IMR-90 (cell line): ENCODE measurements around the gene SF3A2. TPM values are rescaled to one million over a fixed set of nuclear protein-coding genes. Genes with fewer than 3 reads are reported as not detected.

Experiments used
- ATAC-seq: fragments of 200-7000 bp; cut with Tn5 transposase; 2 replicates; pipeline ENCODE4 v1.9.1; 2020; ENCODE audit warnings: low read depth, mild to moderate bottlenecking, moderate library complexity
- BruUV-seq: library from RNA; stranded (reverse); fragments of 400-500 nt; replicated peaks from 2 replicates; lab custom pipeline; 2021; lab: Mats Ljungman, UMichigan
- CTCF ChIA-PET: fragments of 300-600 bp; formaldehyde crosslinking; extraction: SDS; loops from one replicate; lab custom pipeline; 2021; ENCODE audit warnings: antibody characterized with exemption; lab: Yijun Ruan, JAX
- POLR2A ChIA-PET: fragments of 300-600 bp; sonication (Branson Sonifier 250); formaldehyde crosslinking; loops from one replicate; lab custom pipeline; 2022; ENCODE audit warnings: antibody characterized with exemption; ENCODE audit not compliant: unreplicated experiment; lab: Charles Lee
- DNase-seq: peaks from one replicate; pipeline ENCODE4 v3.0.0; 2013
- H2AFZ ChIP-seq: replicated peaks from 2 replicates; pipeline ENCODE3; 2013; ENCODE audit warnings: low read length, mild to moderate bottlenecking; ENCODE audit not compliant: poor library complexity
- H2AK5ac ChIP-seq: 2 replicates; pipeline ENCODE4 v1.6.1; 2013; ENCODE audit warnings: low read depth, low read length, inconsistent platforms
- H2AK9ac ChIP-seq: replicated peaks from 2 replicates; pipeline ENCODE3; 2013; ENCODE audit warnings: mild to moderate bottlenecking, low read depth, low read length, moderate library complexity; ENCODE audit not compliant: poor library complexity
- H2BK120ac ChIP-seq: 2 replicates; pipeline ENCODE4 v1.6.1; 2013; ENCODE audit warnings: low read depth, low read length, inconsistent platforms
- H2BK15ac ChIP-seq: 3 replicates; pipeline ENCODE4 v1.6.1; 2013; ENCODE audit warnings: low read depth, low read length, inconsistent platforms
- H2BK20ac ChIP-seq: 2 replicates; pipeline ENCODE4 v1.6.1; 2013; ENCODE audit warnings: low read depth, mild to moderate bottlenecking, inconsistent platforms, low read length, moderate library complexity
- H2BK5ac ChIP-seq: 2 replicates; pipeline ENCODE4 v1.6.1; 2013; ENCODE audit warnings: mild to moderate bottlenecking, low read depth, low read length, inconsistent platforms; ENCODE audit not compliant: poor library complexity, severe bottlenecking
- H3K14ac ChIP-seq: replicated peaks from 2 replicates; pipeline ENCODE4 v1.6.1; 2013; ENCODE audit warnings: low read depth, low read length, inconsistent platforms
- H3K18ac ChIP-seq: 2 replicates; pipeline ENCODE4 v1.6.1; 2013; ENCODE audit warnings: low read depth, low read length, control low read depth
- H3K23ac ChIP-seq: 2 replicates; pipeline ENCODE4 v1.6.1; 2013; ENCODE audit warnings: low read depth, low read length, inconsistent platforms
- H3K27ac ChIP-seq: 2 replicates; pipeline ENCODE4 v1.5.1; 2013; ENCODE audit warnings: mild to moderate bottlenecking, control low read depth, low read length; ENCODE audit not compliant: insufficient read depth
- H3K27me3 ChIP-seq: 2 replicates; pipeline ENCODE4 v1.6.1; 2013; ENCODE audit warnings: low read length; ENCODE audit not compliant: control insufficient read depth, insufficient read depth
- H3K36me3 ChIP-seq: 2 replicates; pipeline ENCODE4 v1.6.1; 2013; ENCODE audit warnings: low read length, mixed read lengths; ENCODE audit not compliant: control insufficient read depth, insufficient read depth
- H3K4ac ChIP-seq: 2 replicates; pipeline ENCODE4 v1.6.1; 2013; ENCODE audit warnings: low read depth, low read length, inconsistent platforms
- H3K4me1 ChIP-seq: 2 replicates; pipeline ENCODE4 v1.6.1; 2013; ENCODE audit warnings: low read length, mixed read lengths; ENCODE audit not compliant: control insufficient read depth, insufficient read depth
- H3K4me2 ChIP-seq: 2 replicates; pipeline ENCODE4 v1.6.1; 2013; ENCODE audit warnings: low read depth, mild to moderate bottlenecking, control low read depth, low read length, moderate library complexity
- H3K4me3 ChIP-seq: 2 replicates; pipeline ENCODE4 v1.5.1; 2013; ENCODE audit warnings: low read depth, mild to moderate bottlenecking, control low read depth, low read length, moderate library complexity; ENCODE audit not compliant: insufficient read depth
- H3K56ac ChIP-seq: 2 replicates; pipeline ENCODE4 v1.6.1; 2013; ENCODE audit warnings: low read length, inconsistent platforms; ENCODE audit not compliant: insufficient read depth; ENCODE audit errors: extremely low read depth
- H3K79me1 ChIP-seq, 2 experiments: 2 replicates each; pipeline ENCODE4 v1.6.1; 2013; ENCODE audit warnings: low read length in 2 of 2, inconsistent platforms in 1 of 2, low read depth in 1 of 2
- H3K9ac ChIP-seq: 2 replicates; pipeline ENCODE4 v1.6.1; 2013; ENCODE audit warnings: low read depth, low read length, control low read depth
- H3K9me1 ChIP-seq: 2 replicates; pipeline ENCODE4 v1.6.1; 2013; ENCODE audit warnings: low read length, inconsistent platforms; ENCODE audit not compliant: insufficient read depth
- H3K9me3 ChIP-seq: 2 replicates; pipeline ENCODE4 v1.6.1; 2013; ENCODE audit warnings: low read length; ENCODE audit not compliant: control insufficient read depth, insufficient read depth
- H4K20me1 ChIP-seq: 2 replicates; pipeline ENCODE4 v1.6.1; 2013; ENCODE audit warnings: low read length, inconsistent platforms; ENCODE audit not compliant: insufficient read depth
- H4K5ac ChIP-seq: 2 replicates; pipeline ENCODE4 v1.6.1; 2013; ENCODE audit warnings: mild to moderate bottlenecking, low read depth, low read length, control low read depth
- H4K8ac ChIP-seq, 2 experiments: 2 replicates each; pipeline ENCODE4 v1.6.1; 2013; ENCODE audit warnings: low read depth in 2 of 2, low read length in 2 of 2, control low read depth in 1 of 2, inconsistent platforms in 1 of 2
- H4K91ac ChIP-seq: 2 replicates; pipeline ENCODE4 v1.6.1; 2013; ENCODE audit warnings: low read depth, low read length, inconsistent platforms; ENCODE audit not compliant: insufficient read depth
- BHLHE40 ChIP-seq: fragments of 150-350 bp; IDR thresholded peaks from 2 replicates; pipeline ENCODE4 v1.6.1; 2016; ENCODE audit warnings: mild to moderate bottlenecking, low read depth, low read length
- CEBPB ChIP-seq: IDR thresholded peaks from 2 replicates; pipeline ENCODE4 v1.6.1; 2012; ENCODE audit warnings: low read depth, low read length, improper control_type of control experiment
- CHD1 ChIP-seq: IDR thresholded peaks from 2 replicates; pipeline ENCODE4 v1.6.1; 2012; ENCODE audit warnings: low read depth, low read length, improper control_type of control experiment
- FOS ChIP-seq: fragments of 150-350 bp; IDR thresholded peaks from 2 replicates; pipeline ENCODE4 v1.6.1; 2016; ENCODE audit warnings: low read depth, low read length
- MAFK ChIP-seq: IDR thresholded peaks from 2 replicates; pipeline ENCODE4 v1.6.1; 2012; ENCODE audit warnings: low read depth, low read length, improper control_type of control experiment
- MAZ ChIP-seq: IDR thresholded peaks from 2 replicates; pipeline ENCODE4 v1.6.1; 2012; ENCODE audit warnings: low read depth, mild to moderate bottlenecking, low read length, improper control_type of control experiment, moderate library complexity, borderline replicate concordance
- MXI1 ChIP-seq: IDR thresholded peaks from 2 replicates; pipeline ENCODE4 v1.6.1; 2012; ENCODE audit warnings: low read depth, mild to moderate bottlenecking, low read length, moderate library complexity, borderline replicate concordance
- NFE2L2 ChIP-seq: fragments of 150-350 bp; IDR thresholded peaks from 2 replicates; pipeline ENCODE4 v1.6.1; 2016; ENCODE audit warnings: low read depth, mild to moderate bottlenecking, low read length
- POLR2A ChIP-seq: IDR thresholded peaks from 2 replicates; pipeline ENCODE4 v1.6.1; 2012; ENCODE audit warnings: mild to moderate bottlenecking, low read depth, low read length
- RAD21 ChIP-seq: IDR thresholded peaks from 2 replicates; pipeline ENCODE4 v1.6.1; 2012; ENCODE audit warnings: low read length, improper control_type of control experiment
- RCOR1 ChIP-seq: IDR thresholded peaks from 2 replicates; pipeline ENCODE4 v1.6.1; 2012; ENCODE audit warnings: mild to moderate bottlenecking, low read length, improper control_type of control experiment; ENCODE audit not compliant: insufficient replicate concordance
- RFX5 ChIP-seq: IDR thresholded peaks from 2 replicates; pipeline ENCODE4 v1.8.0; 2012; ENCODE audit warnings: low read depth, mild to moderate bottlenecking, low read length, moderate library complexity
- SMC3 ChIP-seq: fragments of 150-350 bp; IDR thresholded peaks from 2 replicates; pipeline ENCODE4 v1.6.1; 2016; ENCODE audit warnings: low read depth, mild to moderate bottlenecking, antibody characterized with exemption, low read length, moderate library complexity
- WGBS, 2 experiments: methylation state at CpG; one replicate each; pipeline versions ENCODE4 v1.1.5 to v1.1.7; 2013; ENCODE audit warnings: missing lambda C conversion rate in 2 of 2; ENCODE audit not compliant: insufficient read length in 1 of 2; ENCODE audit errors: extremely low coverage in 2 of 2; 5-methylcytosine and 5-hydroxymethylcytosine counted together
- dilution Hi-C: fragments of 300-500 bp; cut with HindIII; formaldehyde crosslinking; loops from one replicate; pipeline ENCODE4 v1.14.3; 2018; ENCODE audit warnings: low sequenced_read_pairs; ENCODE audit not compliant: unreplicated experiment
- in situ Hi-C: fragments of 300-500 bp; cut with MboI; formaldehyde crosslinking; loops from 3 replicates; pipeline ENCODE4 v1.14.3; 2019; ENCODE audit warnings: low sequenced_read_pairs, inconsistent platforms, mixed read lengths
- intact Hi-C: fragments of 100-400 bp; cut with micrococcal nuclease; formaldehyde crosslinking; loops from 2 replicates; pipeline ENCODE4 v1.10.0; 2022
- polyA plus RNA-seq, 3 experiments: library from polyadenylated mRNA; depleted of rRNA; stranded (reverse); fragments of >200 nt; gene quantifications; 2 replicates each; pipeline ENCODE4 v1.2.3, GENCODE V29; 2012; ENCODE audit warnings: low replicate concordance in 1 of 3
- total RNA-seq: library from RNA; depleted of rRNA; stranded (reverse); fragments of >200 nt; gene quantifications from 2 replicates; pipeline ENCODE4 v1.2.3, GENCODE V29; 2012
- TF ChIP-seq, protein P1 (sequence below): conservative IDR thresholded peaks from 2 replicates; pipeline ENCODE4 v1.5.1; 2012; ENCODE audit warnings: mild to moderate bottlenecking, low read depth, low read length, improper control_type of control experiment
- TF ChIP-seq, protein P2 (sequence below): fragments of 150-350 bp; IDR thresholded peaks from 2 replicates; pipeline ENCODE4 v1.6.1; 2017; ENCODE audit warnings: mild to moderate bottlenecking, antibody characterized with exemption, low read length, low read depth
- TF ChIP-seq, protein P3 (sequence below): fragments of 150-350 bp; IDR thresholded peaks from 2 replicates; pipeline ENCODE4 v1.6.1; 2016; ENCODE audit warnings: low read depth, mild to moderate bottlenecking, low read length, moderate library complexity, borderline replicate concordance

Gene SF3A2
- total and polyA plus RNA-seq, 2 of the 4 experiments (the other 2 are of a cell fraction), result 4.8 to 34.5 TPM

DNA sequence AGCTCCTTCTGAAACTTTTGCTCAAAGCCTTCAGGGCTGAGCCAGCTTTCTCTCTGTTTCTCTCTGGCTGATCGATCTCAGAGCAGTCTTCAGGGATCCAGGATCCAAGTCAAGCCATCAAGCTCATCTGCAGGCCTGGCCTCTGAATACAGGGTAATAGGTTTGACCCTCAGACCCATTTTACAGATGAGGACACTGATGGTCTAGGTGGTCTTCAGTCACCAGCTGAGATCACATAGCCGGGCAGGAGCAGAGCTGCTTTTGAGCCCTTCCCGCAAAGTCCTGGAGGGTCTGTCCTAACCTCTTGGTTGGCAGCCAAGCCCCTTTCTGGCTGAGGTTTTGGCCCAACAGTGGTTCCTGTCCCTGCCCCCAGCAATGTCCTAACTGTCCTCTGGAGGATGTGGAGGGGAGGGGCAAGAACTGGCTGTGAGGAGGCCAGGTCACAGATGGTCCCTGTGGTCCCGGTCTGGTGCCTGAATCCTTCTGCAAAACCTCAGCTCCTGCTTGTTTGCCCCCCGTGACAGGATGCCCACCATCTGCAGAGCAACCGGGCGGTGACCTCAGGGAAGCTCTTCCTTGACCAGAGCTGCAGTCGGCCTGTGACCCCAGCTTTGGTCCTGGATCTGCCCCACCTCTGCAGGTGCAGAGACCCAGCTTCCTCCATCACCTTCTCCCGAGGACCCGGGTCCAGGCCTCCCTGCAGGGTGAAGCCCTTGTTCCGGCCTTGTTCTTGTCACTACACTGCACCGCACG is 51.1 kb downstream of the SF3A2 start:
- CTCF ChIA-PET, result no interaction called here
- Histone ChIP-seq H3K4me3 (no peak overlapping the region), H3K9ac (no peak overlapping the region), H3K18ac (no peak overlapping the region), H2AFZ (no peak overlapping the region), H3K14ac (no peak overlapping the region), H3K4me2 (no peak overlapping the region), H3K4me1 (peaks cover 5% of the 10 kb centered on the region), H4K8ac (no peak overlapping the region), H4K5ac (no peak overlapping the region), H3K9me1 (no peaks in the 10 kb centered on the region), H3K9me3 (no peaks in the 10 kb centered on the region), H3K79me1 (no peaks in the 10 kb centered on the region), H3K23ac (no peak overlapping the region), H2AK5ac (no peak overlapping the region), H3K4ac (no peak overlapping the region), H2BK5ac (no peak overlapping the region), H3K27ac (no peak overlapping the region), H2BK15ac (no peak overlapping the region), H4K91ac (no peak overlapping the region), H2BK120ac (no peak overlapping the region), H2BK20ac (no peak overlapping the region), H3K36me3 (no peaks in the 10 kb centered on the region), H4K20me1 (peaks cover 26% of the 10 kb centered on the region), H2AK9ac (no peak overlapping the region), H3K27me3 (peaks cover 58% of the 10 kb centered on the region), H3K56ac (no peak overlapping the region)
- in situ Hi-C loops, result no loop called here
- BruUV-seq, result no TSS peak
- dilution Hi-C loops, result no loop called here
- no peak for ATAC-seq
- no peak for DNase-seq
- no peak for TF ChIP-seq MXI1
- TF ChIP-seq, protein P1, sequence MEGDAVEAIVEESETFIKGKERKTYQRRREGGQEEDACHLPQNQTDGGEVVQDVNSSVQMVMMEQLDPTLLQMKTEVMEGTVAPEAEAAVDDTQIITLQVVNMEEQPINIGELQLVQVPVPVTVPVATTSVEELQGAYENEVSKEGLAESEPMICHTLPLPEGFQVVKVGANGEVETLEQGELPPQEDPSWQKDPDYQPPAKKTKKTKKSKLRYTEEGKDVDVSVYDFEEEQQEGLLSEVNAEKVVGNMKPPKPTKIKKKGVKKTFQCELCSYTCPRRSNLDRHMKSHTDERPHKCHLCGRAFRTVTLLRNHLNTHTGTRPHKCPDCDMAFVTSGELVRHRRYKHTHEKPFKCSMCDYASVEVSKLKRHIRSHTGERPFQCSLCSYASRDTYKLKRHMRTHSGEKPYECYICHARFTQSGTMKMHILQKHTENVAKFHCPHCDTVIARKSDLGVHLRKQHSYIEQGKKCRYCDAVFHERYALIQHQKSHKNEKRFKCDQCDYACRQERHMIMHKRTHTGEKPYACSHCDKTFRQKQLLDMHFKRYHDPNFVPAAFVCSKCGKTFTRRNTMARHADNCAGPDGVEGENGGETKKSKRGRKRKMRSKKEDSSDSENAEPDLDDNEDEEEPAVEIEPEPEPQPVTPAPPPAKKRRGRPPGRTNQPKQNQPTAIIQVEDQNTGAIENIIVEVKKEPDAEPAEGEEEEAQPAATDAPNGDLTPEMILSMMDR, result no peak
- TF ChIP-seq FOS, result no peak
- no peak for TF ChIP-seq MAFK
- no peak for TF ChIP-seq POLR2A
- TF ChIP-seq, protein P2, sequence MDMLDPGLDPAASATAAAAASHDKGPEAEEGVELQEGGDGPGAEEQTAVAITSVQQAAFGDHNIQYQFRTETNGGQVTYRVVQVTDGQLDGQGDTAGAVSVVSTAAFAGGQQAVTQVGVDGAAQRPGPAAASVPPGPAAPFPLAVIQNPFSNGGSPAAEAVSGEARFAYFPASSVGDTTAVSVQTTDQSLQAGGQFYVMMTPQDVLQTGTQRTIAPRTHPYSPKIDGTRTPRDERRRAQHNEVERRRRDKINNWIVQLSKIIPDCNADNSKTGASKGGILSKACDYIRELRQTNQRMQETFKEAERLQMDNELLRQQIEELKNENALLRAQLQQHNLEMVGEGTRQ, result no peak
- no peak for TF ChIP-seq SMC3
- TF ChIP-seq RCOR1, result no peak
- no peak for TF ChIP-seq NFE2L2
- TF ChIP-seq, protein P3, sequence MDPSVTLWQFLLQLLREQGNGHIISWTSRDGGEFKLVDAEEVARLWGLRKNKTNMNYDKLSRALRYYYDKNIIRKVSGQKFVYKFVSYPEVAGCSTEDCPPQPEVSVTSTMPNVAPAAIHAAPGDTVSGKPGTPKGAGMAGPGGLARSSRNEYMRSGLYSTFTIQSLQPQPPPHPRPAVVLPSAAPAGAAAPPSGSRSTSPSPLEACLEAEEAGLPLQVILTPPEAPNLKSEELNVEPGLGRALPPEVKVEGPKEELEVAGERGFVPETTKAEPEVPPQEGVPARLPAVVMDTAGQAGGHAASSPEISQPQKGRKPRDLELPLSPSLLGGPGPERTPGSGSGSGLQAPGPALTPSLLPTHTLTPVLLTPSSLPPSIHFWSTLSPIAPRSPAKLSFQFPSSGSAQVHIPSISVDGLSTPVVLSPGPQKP, result no peak
- no peak for TF ChIP-seq MAZ
- no peak for TF ChIP-seq RFX5
- no peak for TF ChIP-seq BHLHE40
- TF ChIP-seq CEBPB, result no peak
- no peak for TF ChIP-seq CHD1
- TF ChIP-seq RAD21, result no peak
- intact Hi-C loops, result no loop called here
- POLR2A ChIA-PET, result no interaction called here
- 80% methylated on average over 6 of the region's 13 CpGs; no CpG with 5 or more reads in 1 of the 2 experiments for WGBS, 2 experiments
